Karpas-422 (cell line): ENCODE results near the gene TEX38. TPM values are rescaled to one million over a fixed set of nuclear protein-coding genes. Genes with fewer than 3 reads are reported as not detected.
"Not testable (repeated sequence)": the region's sequence is repeated elsewhere in the genome, so short reads cannot be mapped to it uniquely, and the experiment has no call there.

Experiments
- DNase-seq: peaks from one replicate; pipeline ENCODE4 v3.0.0-alpha.2; 2015
- H2AFZ ChIP-seq: fragments of 200-600 bp; sonication (generic); 2 replicates; pipeline ENCODE4 v1.6.1; 2014; ENCODE audit warnings: antibody characterized with exemption, low read length, mixed read lengths
- H3K27ac ChIP-seq: fragments of 200-600 bp; sonication (generic); 2 replicates; pipeline ENCODE4 v1.5.1; 2014; ENCODE audit warnings: mild to moderate bottlenecking, low read length, moderate library complexity
- H3K27me3 ChIP-seq: fragments of 200-600 bp; sonication (generic); 2 replicates; pipeline ENCODE4 v1.6.1; 2014; ENCODE audit warnings: low read length, mixed read lengths
- H3K36me3 ChIP-seq: fragments of 200-600 bp; sonication (generic); 2 replicates; pipeline ENCODE4 v1.6.1; 2014; ENCODE audit warnings: low read length, mixed read lengths; ENCODE audit not compliant: insufficient read depth
- H3K4me1 ChIP-seq: fragments of 200-600 bp; sonication (generic); 2 replicates; pipeline ENCODE4 v1.6.1; 2014; ENCODE audit warnings: mild to moderate bottlenecking, low read length, mixed read lengths
- H3K4me2 ChIP-seq: fragments of 200-600 bp; sonication (generic); 2 replicates; pipeline ENCODE4 v1.6.1; 2014; ENCODE audit warnings: low read length, low read depth, mild to moderate bottlenecking; ENCODE audit not compliant: poor library complexity, severe bottlenecking
- H3K4me3 ChIP-seq: fragments of 200-600 bp; sonication (generic); 2 replicates; pipeline ENCODE4 v1.5.1; 2014; ENCODE audit warnings: mild to moderate bottlenecking, antibody characterized with exemption, low read length, mixed read lengths
- H3K79me2 ChIP-seq: fragments of 200-600 bp; sonication (generic); 2 replicates; pipeline ENCODE4 v1.6.1; 2014; ENCODE audit warnings: mild to moderate bottlenecking, low read length, mixed read lengths
- H3K9ac ChIP-seq: fragments of 200-600 bp; sonication (generic); 2 replicates; pipeline ENCODE4 v1.6.0; 2014; ENCODE audit warnings: low read length
- H3K9me2 ChIP-seq: fragments of 200-600 bp; sonication (generic), shearing (Covaris generic); replicated peaks from 2 replicates; pipeline ENCODE4 v1.6.0; 2014; ENCODE audit warnings: mild to moderate bottlenecking, low read length, moderate library complexity; ENCODE audit not compliant: insufficient read depth
- H3K9me3 ChIP-seq: fragments of 300-700, 200-600 bp; sonication (generic); 2 replicates; pipeline ENCODE4 v1.6.1; 2014; ENCODE audit warnings: low read length, mixed read lengths
- H4K20me1 ChIP-seq: fragments of 200-600 bp; sonication (generic); 2 replicates; pipeline ENCODE4 v1.6.1; 2014; ENCODE audit warnings: mild to moderate bottlenecking, antibody characterized with exemption, low read length, low read depth; ENCODE audit not compliant: insufficient read depth
- total RNA-seq: library from RNA; depleted of rRNA; stranded (reverse); fragments of >200 nt; shearing (Covaris generic); gene quantifications from 2 replicates; pipeline ENCODE4 v1.2.3, GENCODE V29; 2014; ENCODE audit warnings: low replicate concordance

TEX38 gene
- total RNA-seq, 1 experiment from 2014 or later, result 0.37 TPM

- no peak for DNase-seq
- Histone ChIP-seq H3K4me3 (peak overlapping the region; percentile 92), H3K4me1 (peaks cover 27% of the 10 kb centered on the region), H3K9me3 (no peaks in the 10 kb centered on the region), H3K36me3 (peaks cover 25% of the 10 kb centered on the region; the same call in 1 of the 2 replicates), H3K9me2 (no peaks in the 10 kb centered on the region), H3K9ac (peak overlapping the region; percentile 94), H2AFZ (no peak overlapping the region), H3K27ac (no peak overlapping the region), H3K79me2 (peaks cover 59% of the 10 kb centered on the region), H4K20me1 (peaks cover 17% of the 10 kb centered on the region; the same call in 1 of the 2 replicates), H3K4me2 (peak overlapping the region; percentile 92), H3K27me3 (no peaks in the 10 kb centered on the region)
These were observed 46.0 kb downstream of the TEX38 start for GRCh38 chr1:46717654-46718053.

GRCh38 chr1:46718340-46718726, 46.7 kb downstream of the TEX38 start:
- Histone ChIP-seq H3K36me3 (peaks cover 21% of the 10 kb centered on the region; the same call in 1 of the 2 replicates), H3K79me2 (peaks cover 53% of the 10 kb centered on the region), H3K9ac (peak overlapping the region; percentile 94), H3K4me1 (peaks cover 27% of the 10 kb centered on the region), H3K4me3 (peak overlapping the region; percentile 92), H3K9me2 (no peaks in the 10 kb centered on the region), H3K27me3 (no peaks in the 10 kb centered on the region), H4K20me1 (peaks cover 17% of the 10 kb centered on the region; the same call in 1 of the 2 replicates), H3K27ac (peak overlapping the region; percentile 5; the same call in 1 of the 2 replicates), H3K4me2 (peak overlapping the region; percentile 92), H3K9me3 (no peaks in the 10 kb centered on the region), H2AFZ (no peak overlapping the region; the same call in 1 of the 2 replicates)
- DNase-seq, result peak; percentile 50

DNA sequence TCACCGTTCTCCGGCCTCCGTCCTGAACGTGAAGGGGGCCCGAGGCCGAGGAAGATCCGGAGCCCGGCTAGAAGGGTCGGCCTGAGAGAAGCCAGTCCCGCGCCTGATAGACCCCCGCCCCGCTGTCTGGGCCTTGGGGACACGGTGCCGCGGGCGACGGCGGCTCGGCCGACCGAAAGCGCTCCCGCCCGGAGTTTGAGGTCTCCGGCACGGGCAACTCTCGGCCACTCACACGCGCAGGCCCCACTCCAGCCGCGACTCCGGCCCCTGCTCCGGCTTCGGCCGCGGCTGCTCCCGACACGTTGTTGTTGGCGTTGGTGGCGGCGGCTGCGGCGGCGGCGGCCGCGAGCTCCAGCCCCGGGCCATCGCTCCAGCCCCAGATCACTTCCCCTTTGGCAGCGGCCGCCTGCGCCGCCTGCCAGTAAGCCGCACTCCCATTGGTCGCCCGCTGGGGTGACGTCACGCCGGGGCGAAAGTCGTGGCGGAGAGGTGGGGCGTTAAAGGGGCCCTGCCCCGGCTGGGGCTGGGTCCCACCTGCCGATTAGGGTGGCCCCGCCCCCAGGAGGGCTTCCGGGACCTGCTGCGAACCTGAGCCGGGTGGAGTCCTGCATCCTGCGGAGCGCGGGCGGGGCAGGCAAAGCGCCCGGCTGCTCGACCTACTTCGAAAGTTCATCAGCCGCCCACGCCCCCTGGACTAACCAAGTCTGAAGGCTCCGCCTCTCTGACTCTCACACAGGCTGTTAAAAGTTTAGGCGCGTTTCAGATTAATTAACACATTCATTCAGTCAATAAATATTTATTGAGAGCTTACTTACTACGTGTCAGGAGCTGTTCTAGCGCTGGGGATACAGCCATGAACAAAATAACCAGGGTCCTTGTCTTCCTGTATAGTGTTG, 47.3 kb downstream of the TEX38 start, which contains the start of gene EFCAB14:
Gene EFCAB14 (minus strand): TSS at position 388 of the 896 bp plus-strand sequence. CDS start 1,027 bp downstream, outside the sequence.
- Histone ChIP-seq H3K79me2 (peaks cover 46% of the 10 kb centered on the region), H2AFZ (peak within 1 kb of the TSS; percentile 90), H3K27ac (peak within 1 kb of the TSS; percentile 5; the same call in 1 of the 2 replicates), H3K9ac (peak within 1 kb of the TSS; percentile 94), H3K4me2 (peak within 1 kb of the TSS; percentile 92), H4K20me1 (peaks cover 17% of the 10 kb centered on the region; the same call in 1 of the 2 replicates), H3K27me3 (no peaks in the 10 kb centered on the region), H3K4me1 (peaks cover 27% of the 10 kb centered on the region), H3K9me3 (no peaks in the 10 kb centered on the region), H3K4me3 (peak within 1 kb of the TSS; percentile 92), H3K9me2 (no peaks in the 10 kb centered on the region), H3K36me3 (peaks cover 17% of the 10 kb centered on the region; the same call in 1 of the 2 replicates)
- peak; percentile 99 for DNase-seq

DNA sequence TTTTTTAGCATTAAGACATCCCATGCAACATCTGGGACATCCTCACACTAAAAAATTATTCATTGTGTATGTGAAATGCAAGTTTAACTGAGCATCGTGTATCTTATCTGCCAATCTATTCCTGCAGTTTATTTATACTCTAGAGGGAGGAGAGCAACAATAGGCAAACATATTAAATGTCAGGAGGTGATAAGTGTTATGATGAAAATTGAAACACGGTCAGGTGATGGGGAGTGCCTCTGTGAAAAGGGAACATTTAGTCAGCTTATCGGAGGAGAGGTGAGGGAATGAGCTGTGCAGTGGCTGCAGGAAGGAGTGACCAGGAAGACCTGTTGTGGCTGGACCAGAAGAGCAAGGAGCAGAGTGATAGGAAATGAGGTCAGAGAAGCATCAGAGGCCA, 48.0 kb downstream of the TEX38 start:
- H3K4me2 ChIP-seq, result peak overlapping the region; percentile 92
- no peaks in the 10 kb centered on the region for H3K27me3 ChIP-seq
- no peak overlapping the region for H3K27ac ChIP-seq
- peaks cover 27% of the 10 kb centered on the region for H3K4me1 ChIP-seq
- H4K20me1 ChIP-seq, result peaks cover 17% of the 10 kb centered on the region; the same call in 1 of the 2 replicates
- no peaks in the 10 kb centered on the region for H3K9me2 ChIP-seq
- peak overlapping the region; percentile 92 for H3K4me3 ChIP-seq
- H3K9me3 ChIP-seq, result no peaks in the 10 kb centered on the region
- H3K79me2 ChIP-seq, result peaks cover 40% of the 10 kb centered on the region
- H2AFZ ChIP-seq, result peak overlapping the region; percentile 90
- H3K36me3 ChIP-seq, result peaks cover 12% of the 10 kb centered on the region; the same call in 1 of the 2 replicates
- no peak for DNase-seq
- peak overlapping the region; percentile 64 for H3K9ac ChIP-seq

GRCh38 chr1:46720319-46720718, 48.7 kb downstream of the TEX38 start:
- DNase-seq, H3K27ac ChIP-seq, H3K9me2 ChIP-seq, H3K9me3 ChIP-seq, H3K9ac ChIP-seq, H2AFZ ChIP-seq, H3K4me3 ChIP-seq, H3K27me3 ChIP-seq, H3K4me2 ChIP-seq, H3K36me3 ChIP-seq: not testable (repeated sequence)
- H3K79me2 ChIP-seq, result peaks cover 33% of the 10 kb centered on the region
- peaks cover 17% of the 10 kb centered on the region; the same call in 1 of the 2 replicates for H4K20me1 ChIP-seq
- peaks cover 27% of the 10 kb centered on the region for H3K4me1 ChIP-seq

DNA sequence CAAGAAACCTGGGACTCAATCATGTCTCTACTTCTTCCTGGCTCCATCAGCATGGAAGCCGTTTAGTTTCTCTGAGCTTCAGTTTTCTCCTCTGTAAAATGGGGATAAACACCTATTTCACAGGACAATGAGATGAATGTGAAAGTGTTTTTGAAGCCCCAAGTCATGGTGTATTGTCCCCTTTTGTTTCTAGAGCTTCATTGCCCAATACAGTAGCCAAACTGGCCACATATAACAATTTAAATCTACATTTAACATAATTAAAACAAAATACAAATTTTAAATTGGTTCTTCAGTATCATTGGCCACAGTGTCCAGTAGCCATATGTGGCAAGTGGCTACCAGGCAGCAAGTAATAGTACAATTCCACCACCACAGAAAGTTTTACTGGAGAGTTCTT, 49.5 kb downstream of the TEX38 start:
- H3K36me3 ChIP-seq, result no peaks in the 10 kb centered on the region; the same call in 1 of the 2 replicates
- no peaks in the 10 kb centered on the region for H3K9me3 ChIP-seq
- no peak overlapping the region for H3K27ac ChIP-seq
- peaks cover 17% of the 10 kb centered on the region; the same call in 1 of the 2 replicates for H4K20me1 ChIP-seq
- DNase-seq, result no peak
- no peak overlapping the region for H3K4me2 ChIP-seq
- H3K9me2 ChIP-seq, result no peaks in the 10 kb centered on the region
- no peak overlapping the region for H3K9ac ChIP-seq
- H3K27me3 ChIP-seq, result no peaks in the 10 kb centered on the region
- no peak overlapping the region for H3K4me3 ChIP-seq
- H3K79me2 ChIP-seq, result peaks cover 27% of the 10 kb centered on the region
- H3K4me1 ChIP-seq, result peaks cover 27% of the 10 kb centered on the region
- no peak overlapping the region for H2AFZ ChIP-seq

DNA sequence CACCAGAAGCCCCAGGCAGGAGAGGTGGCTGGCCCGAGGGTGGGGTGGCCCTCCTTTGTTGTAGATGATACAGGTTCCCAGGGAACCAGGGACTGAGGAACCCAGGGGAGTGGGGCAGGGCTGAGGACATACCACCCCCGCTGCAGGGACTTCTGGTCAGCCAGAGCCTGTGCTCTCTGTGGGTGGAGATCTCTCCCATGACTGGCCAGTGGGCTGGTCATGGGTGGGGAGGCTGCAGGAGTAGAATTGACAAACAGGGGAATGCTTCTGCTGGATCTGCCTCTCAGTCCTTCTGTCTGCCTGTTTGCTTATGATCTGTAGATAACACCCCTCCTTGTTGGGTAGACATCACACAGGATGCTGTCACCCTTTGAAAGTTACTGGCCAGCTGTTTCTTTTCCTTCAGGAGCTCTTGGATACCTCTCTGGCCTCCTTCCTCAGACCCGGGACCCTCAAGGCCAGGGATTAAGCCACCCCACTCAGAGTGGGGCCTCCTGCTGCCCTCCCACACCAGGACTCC, 50.1 kb downstream of the TEX38 start:
- Histone ChIP-seq H3K4me2 (no peak overlapping the region), H3K9ac (no peak overlapping the region), H3K9me2 (no peaks in the 10 kb centered on the region), H4K20me1 (peaks cover 17% of the 10 kb centered on the region; the same call in 1 of the 2 replicates), H3K36me3 (no peaks in the 10 kb centered on the region; the same call in 1 of the 2 replicates), H2AFZ (no peak overlapping the region), H3K79me2 (peaks cover 21% of the 10 kb centered on the region), H3K9me3 (no peaks in the 10 kb centered on the region), H3K27ac (no peak overlapping the region), H3K27me3 (no peaks in the 10 kb centered on the region), H3K4me3 (no peak overlapping the region), H3K4me1 (peaks cover 22% of the 10 kb centered on the region)
- DNase-seq, result no peak
